HG03520 (cell line): Measurements from ENCODE around the gene LCN15.
"Not testable (repeated sequence)": the region's sequence is repeated elsewhere in the genome, so short reads cannot be mapped to it uniquely, and the experiment has no call there.

Experiments used
- ATAC-seq: cut with Tn5 transposase; IDR thresholded peaks from one replicate; pipeline ENCODE4 v1.9.1; 2021; ENCODE audit warnings: mild to moderate bottlenecking, moderate library complexity; ENCODE audit not compliant: unreplicated experiment

The LCN15 gene

GRCh38 chr9:136723362-136723976 is 40.8 kb downstream of the LCN15 start:
- ATAC-seq: no peak

- ATAC-seq: no peak
Measured at GRCh38 chr9:136722969-136723356, 41.4 kb downstream of the LCN15 start.

- ATAC-seq: no peak
Measured at GRCh38 chr9:136722093-136722968, 42.0 kb downstream of the LCN15 start.

GRCh38 chr9:136721339-136722092 is 42.8 kb downstream of the LCN15 start:
- no peak for ATAC-seq

GRCh38 chr9:136720898-136721338 is 43.4 kb downstream of the LCN15 start:
- no peak for ATAC-seq

GRCh38 chr9:136720251-136720897 is 43.9 kb downstream of the LCN15 start:
- ATAC-seq: no peak

- ATAC-seq: no peak
Measured at GRCh38 chr9:136719195-136719880, 45.0 kb downstream of the LCN15 start.

GRCh38 chr9:136718345-136719194 is 45.7 kb downstream of the LCN15 start:
- no peak for ATAC-seq

GRCh38 chr9:136717399-136717798 is 46.9 kb downstream of the LCN15 start:
- no peak for ATAC-seq

GRCh38 chr9:136714893-136715274 is 49.4 kb downstream of the LCN15 start:
- no peak for ATAC-seq

GRCh38 chr9:136714096-136714892 is 50.0 kb downstream of the LCN15 start:
- ATAC-seq: no peak

- ATAC-seq: no peak
Measured at GRCh38 chr9:136713550-136713949, 50.8 kb downstream of the LCN15 start.

- ATAC-seq: no peak
Measured at GRCh38 chr9:136712690-136713544, 51.4 kb downstream of the LCN15 start.

GRCh38 chr9:136711751-136712689 is 52.3 kb downstream of the LCN15 start, which contains the start of gene DIPK1B:
Gene DIPK1B, plus strand, starts transcription at chr9:136712572. Its CDS starts 94 bp downstream, at chr9:136712666.
- no peak for ATAC-seq

- not testable (repeated sequence) for ATAC-seq
Measured at GRCh38 chr9:136711219-136711648, 53.1 kb downstream of the LCN15 start.

- ATAC-seq: no peak
Measured at GRCh38 chr9:136710543-136710942, 53.8 kb downstream of the LCN15 start.
